OCI-LY1 (cell line): ENCODE data around the gene CPM.

Experiments
- H2AFZ ChIP-seq: fragments of 200-600 bp; sonication (generic), shearing (Covaris generic); 2 replicates; pipeline ENCODE4 v1.6.0; 2014; ENCODE audit warnings: antibody characterized with exemption, mild to moderate bottlenecking, low read length
- H3F3A ChIP-seq: fragments of 200-600 bp; sonication (generic), shearing (Covaris generic); 2 replicates; pipeline ENCODE4 v1.6.0; 2014; ENCODE audit warnings: mild to moderate bottlenecking, antibody characterized with exemption, low read length, moderate library complexity; ENCODE audit not compliant: insufficient read depth
- H3K27ac ChIP-seq: fragments of 200-600 bp; sonication (generic); 2 replicates; pipeline ENCODE4 v1.5.1; 2014; ENCODE audit warnings: low read length, mixed run types, mild to moderate bottlenecking, low read depth; ENCODE audit not compliant: poor library complexity, severe bottlenecking
- H3K27me3 ChIP-seq: fragments of 200-600 bp; sonication (generic); 2 replicates; pipeline ENCODE4 v1.6.0; 2014; ENCODE audit warnings: antibody characterized with exemption, mild to moderate bottlenecking, low read length, moderate library complexity; ENCODE audit not compliant: insufficient read depth
- H3K36me3 ChIP-seq: fragments of 200-600 bp; sonication (generic); 2 replicates; pipeline ENCODE4 v1.6.1; 2014; ENCODE audit warnings: mild to moderate bottlenecking, antibody characterized with exemption, low read length, moderate library complexity, mixed read lengths; ENCODE audit not compliant: insufficient read depth
- H3K4me1 ChIP-seq: fragments of 200-600 bp; sonication (generic); 2 replicates; pipeline ENCODE4 v1.5.1; 2014; ENCODE audit warnings: mild to moderate bottlenecking, low read length, moderate library complexity; ENCODE audit not compliant: insufficient read depth, severe bottlenecking
- H3K4me2 ChIP-seq: fragments of 200-600 bp; sonication (generic), shearing (Covaris generic); 2 replicates; pipeline ENCODE4 v1.6.1; 2014; ENCODE audit warnings: low read length
- H3K4me3 ChIP-seq: fragments of 200-600 bp; sonication (generic); 2 replicates; pipeline ENCODE4 v1.5.1; 2014; ENCODE audit warnings: low read length, low read depth, mild to moderate bottlenecking, mixed read lengths; ENCODE audit not compliant: poor library complexity, severe bottlenecking
- H3K79me2 ChIP-seq: fragments of 200-600 bp; shearing (Covaris generic); 2 replicates; pipeline ENCODE4 v1.6.1; 2016; ENCODE audit warnings: mixed run types, low read length, mixed read lengths; ENCODE audit not compliant: insufficient read depth
- H3K9ac ChIP-seq: fragments of 200-600 bp; sonication (generic), shearing (Covaris generic); 2 replicates; pipeline ENCODE4 v1.6.1; 2014; ENCODE audit warnings: mild to moderate bottlenecking, low read length, mixed read lengths
- H3K9me2 ChIP-seq: fragments of 200-600 bp; sonication (generic), shearing (Covaris generic); 2 replicates; pipeline ENCODE4 v1.6.1; 2014; ENCODE audit warnings: low read depth, mild to moderate bottlenecking, low read length, mixed read lengths
- H3K9me3 ChIP-seq: fragments of 200-600 bp; shearing (Covaris generic); 2 replicates; pipeline ENCODE4 v1.6.1; 2014; ENCODE audit warnings: low read length, mixed read lengths
- H4K20me1 ChIP-seq: fragments of 200-600 bp; sonication (generic), shearing (Covaris generic); 2 replicates; pipeline ENCODE4 v1.6.0; 2016; ENCODE audit warnings: mild to moderate bottlenecking, low read length; ENCODE audit not compliant: insufficient read depth
- EZH2 ChIP-seq: fragments of 200-600 bp; sonication (generic), shearing (Covaris generic); IDR thresholded peaks from 2 replicates; pipeline ENCODE4 v1.8.0; 2017; ENCODE audit warnings: borderline replicate concordance, mixed run types, mild to moderate bottlenecking, antibody characterized with exemption, low read length, moderate library complexity, mixed read lengths
- TF ChIP-seq, protein P1 (sequence below): fragments of 200-600 bp; sonication (generic), shearing (Covaris generic); IDR thresholded peaks from 2 replicates; pipeline ENCODE4 v1.5.1; 2017; ENCODE audit warnings: mild to moderate bottlenecking, antibody characterized with exemption, low read length, moderate library complexity, mixed read lengths

Gene CPM

DNA sequence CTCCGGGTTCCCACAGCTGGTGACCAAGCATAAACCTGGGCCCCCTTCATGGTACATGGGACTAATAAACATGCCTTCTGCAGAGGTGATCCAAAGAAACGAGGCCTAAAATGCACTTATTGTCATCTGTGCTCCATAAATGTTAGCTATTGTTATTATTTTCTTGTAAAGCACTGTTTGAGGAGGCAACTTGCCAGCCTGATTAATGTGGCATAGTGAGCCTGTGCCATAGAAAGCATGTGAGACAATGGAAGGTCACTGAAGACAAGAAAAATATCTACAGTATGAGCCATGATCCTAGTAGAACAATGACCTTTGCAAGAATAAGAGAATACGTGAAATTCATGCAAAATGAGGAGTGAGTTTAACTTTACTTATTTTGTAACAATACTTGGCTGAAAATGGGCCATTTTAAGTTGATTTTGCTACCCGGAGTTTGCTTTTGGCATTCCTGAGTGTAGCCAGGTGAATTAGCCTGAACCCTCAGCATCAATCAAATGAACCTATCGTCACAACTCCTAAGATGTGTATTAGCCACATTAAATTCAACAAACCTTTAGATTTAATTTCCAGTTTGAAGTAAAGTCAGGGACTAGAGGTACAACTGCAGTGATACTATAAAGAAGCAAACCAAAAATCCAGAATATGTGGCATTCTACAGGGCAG is 52.2 kb downstream of the CPM start:
- Histone ChIP-seq H2AFZ (no peak overlapping the region), H3K9me2 (no peaks in the 10 kb centered on the region), H3K9me3 (no peaks in the 10 kb centered on the region), H3K36me3 (no peaks in the 10 kb centered on the region), H3K4me1 (no peaks in the 10 kb centered on the region), H4K20me1 (no peaks in the 10 kb centered on the region), H3K4me3 (no peak overlapping the region), H3F3A (no peaks in the 10 kb centered on the region), H3K27ac (no peak overlapping the region), H3K79me2 (no peaks in the 10 kb centered on the region), H3K27me3 (no peaks in the 10 kb centered on the region), H3K9ac (no peak overlapping the region), H3K4me2 (no peak overlapping the region)
- no peak for TF ChIP-seq EZH2
- TF ChIP-seq, protein P1, sequence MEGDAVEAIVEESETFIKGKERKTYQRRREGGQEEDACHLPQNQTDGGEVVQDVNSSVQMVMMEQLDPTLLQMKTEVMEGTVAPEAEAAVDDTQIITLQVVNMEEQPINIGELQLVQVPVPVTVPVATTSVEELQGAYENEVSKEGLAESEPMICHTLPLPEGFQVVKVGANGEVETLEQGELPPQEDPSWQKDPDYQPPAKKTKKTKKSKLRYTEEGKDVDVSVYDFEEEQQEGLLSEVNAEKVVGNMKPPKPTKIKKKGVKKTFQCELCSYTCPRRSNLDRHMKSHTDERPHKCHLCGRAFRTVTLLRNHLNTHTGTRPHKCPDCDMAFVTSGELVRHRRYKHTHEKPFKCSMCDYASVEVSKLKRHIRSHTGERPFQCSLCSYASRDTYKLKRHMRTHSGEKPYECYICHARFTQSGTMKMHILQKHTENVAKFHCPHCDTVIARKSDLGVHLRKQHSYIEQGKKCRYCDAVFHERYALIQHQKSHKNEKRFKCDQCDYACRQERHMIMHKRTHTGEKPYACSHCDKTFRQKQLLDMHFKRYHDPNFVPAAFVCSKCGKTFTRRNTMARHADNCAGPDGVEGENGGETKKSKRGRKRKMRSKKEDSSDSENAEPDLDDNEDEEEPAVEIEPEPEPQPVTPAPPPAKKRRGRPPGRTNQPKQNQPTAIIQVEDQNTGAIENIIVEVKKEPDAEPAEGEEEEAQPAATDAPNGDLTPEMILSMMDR: no peak

DNA sequence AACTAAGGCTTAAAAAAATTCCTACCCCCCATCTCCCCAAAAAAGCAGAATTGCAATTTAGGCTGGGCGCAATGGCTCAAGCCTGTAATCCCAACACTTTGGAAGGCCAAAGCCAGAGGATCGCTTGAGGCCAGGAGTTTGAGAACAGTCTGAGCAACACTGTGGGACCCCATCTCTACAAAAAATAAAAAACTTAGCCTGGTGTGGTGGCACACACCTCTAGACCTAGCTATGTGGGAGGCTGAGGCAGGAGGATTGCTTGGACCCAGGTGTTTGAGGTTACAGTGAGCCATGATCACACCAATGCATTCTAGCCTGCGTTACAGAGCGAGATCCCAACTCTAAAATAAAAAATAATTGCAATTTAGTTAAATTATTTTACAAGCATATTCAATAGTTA is 54.1 kb downstream of the CPM start:
- TF ChIP-seq, protein P1: no peak
- TF ChIP-seq EZH2: no peak
- Histone ChIP-seq H3K4me3 (no peak overlapping the region), H3K9me2 (no peaks in the 10 kb centered on the region), H2AFZ (no peak overlapping the region), H3K79me2 (no peaks in the 10 kb centered on the region), H3K9me3 (no peaks in the 10 kb centered on the region), H3K4me2 (no peak overlapping the region), H3F3A (no peaks in the 10 kb centered on the region), H3K36me3 (no peaks in the 10 kb centered on the region), H3K27me3 (no peaks in the 10 kb centered on the region), H4K20me1 (no peaks in the 10 kb centered on the region), H3K27ac (no peak overlapping the region), H3K4me1 (no peaks in the 10 kb centered on the region), H3K9ac (no peak overlapping the region)

DNA sequence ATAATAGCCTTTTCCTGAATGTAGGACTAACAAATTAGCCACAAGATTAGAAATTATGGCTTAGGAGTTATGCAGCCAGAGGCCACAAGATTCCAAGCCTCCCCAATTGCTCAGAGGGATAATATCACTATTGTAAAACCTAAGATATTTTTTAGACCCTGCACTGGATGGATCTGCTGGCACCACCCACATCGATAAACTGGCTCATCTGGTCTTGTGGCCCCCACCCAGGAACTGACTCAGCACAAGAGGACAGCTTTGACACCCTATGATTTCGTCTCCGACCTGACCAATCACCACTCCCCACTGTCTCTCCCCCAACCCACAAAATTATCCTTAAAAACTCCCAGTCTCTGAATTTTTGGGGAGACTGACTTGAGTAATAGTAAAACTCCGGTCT is 54.7 kb downstream of the CPM start:
- H3K9me2 ChIP-seq: no peaks in the 10 kb centered on the region
- no peaks in the 10 kb centered on the region for H3K27me3 ChIP-seq
- no peaks in the 10 kb centered on the region for H3K9me3 ChIP-seq
- no peaks in the 10 kb centered on the region for H4K20me1 ChIP-seq
- no peak overlapping the region for H3K4me2 ChIP-seq
- no peak for TF ChIP-seq EZH2
- TF ChIP-seq, protein P1: no peak
- no peaks in the 10 kb centered on the region for H3K36me3 ChIP-seq
- H2AFZ ChIP-seq: no peak overlapping the region
- no peaks in the 10 kb centered on the region for H3F3A ChIP-seq
- H3K27ac ChIP-seq: no peak overlapping the region
- no peaks in the 10 kb centered on the region for H3K4me1 ChIP-seq
- no peak overlapping the region for H3K4me3 ChIP-seq
- H3K9ac ChIP-seq: no peak overlapping the region
- H3K79me2 ChIP-seq: no peaks in the 10 kb centered on the region
